ENCODE data around the gene PRDM7. TPM values are rescaled to one million over a fixed set of nuclear protein-coding genes. Genes with fewer than 3 reads are reported as not detected.

The PRDM7 gene
- total and polyA plus RNA-seq, 9 of the 15 experiments (the other 6 are each of a cell fraction or from before 2014, with no cell fraction given): not detected

DNA sequence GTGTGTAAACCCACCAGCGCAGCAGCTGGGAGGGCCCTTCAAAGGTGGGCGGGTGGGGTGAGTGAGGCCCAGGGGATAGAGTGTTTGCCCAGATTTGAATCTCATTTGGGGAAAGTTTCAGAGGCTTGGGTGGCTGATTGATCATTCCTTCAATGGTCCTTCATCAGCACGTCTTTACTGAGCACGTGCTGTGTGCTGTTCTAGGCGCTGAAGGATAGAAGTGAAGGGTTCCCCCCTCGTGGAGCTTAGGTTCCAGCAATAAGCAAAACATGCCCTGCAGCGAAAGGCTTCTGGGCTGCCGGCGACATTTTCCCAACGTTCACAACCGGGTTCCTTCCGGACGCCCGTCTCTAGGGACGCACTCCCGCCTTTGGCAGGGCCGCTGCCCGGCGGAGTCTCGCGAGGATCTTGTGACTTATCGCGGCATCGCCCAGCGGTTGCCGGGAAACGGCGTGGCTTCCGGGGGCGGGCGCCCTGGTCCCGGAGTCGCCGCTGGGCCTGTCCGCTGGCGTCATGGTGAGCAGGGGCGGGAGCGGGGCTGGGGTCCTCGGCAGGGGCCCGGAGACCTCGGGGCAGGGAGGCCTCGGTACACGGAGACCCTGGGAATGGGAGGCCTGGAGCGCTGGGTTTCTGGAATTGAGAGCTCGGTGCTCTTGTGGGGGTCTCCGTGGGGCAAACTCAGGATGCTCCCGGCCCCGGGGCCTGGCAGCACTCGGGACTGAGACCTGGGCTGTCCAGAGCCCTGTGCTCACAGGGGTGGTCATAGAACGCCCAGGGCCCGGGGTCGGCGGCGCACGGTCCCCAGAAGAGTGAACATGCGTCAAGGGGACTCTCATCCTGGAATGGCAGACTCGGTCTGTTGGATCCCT, 54.7 kb downstream of the PRDM7 start (continued):
- TF ChIP-seq ZNF589 (CRISPR knock-in tag; IDR thresholded peaks at IDR 0.05; ENCODE audit: low read depth) (peak; percentile 88), HDAC3 (IDR thresholded peaks at IDR 0.05; ENCODE audit: borderline replicate concordance, partially characterized antibody) (peak; percentile 82), NR3C1 (CRISPR knock-in tag; IDR thresholded peaks at IDR 0.05) (no peak), BMI1 (IDR thresholded peaks at IDR 0.05; ENCODE audit: low read length) (no peak; the same call in 1 of the 2 replicates), KDM2B (CRISPR knock-in tag; IDR thresholded peaks at IDR 0.05) (no peak), ZNF408 (CRISPR knock-in tag; IDR thresholded peaks at IDR 0.05; ENCODE audit: low read depth) (no peak), RBM14 (IDR thresholded peaks at IDR 0.05; ENCODE audit: borderline replicate concordance, insufficient read depth, low read depth, low read length) (no peak), ZC3H8 (IDR thresholded peaks at IDR 0.05) (no peak), MTA1 (IDR thresholded peaks at IDR 0.05; ENCODE audit: borderline replicate concordance) (no peak), ZFX (CRISPR knock-in tag; IDR thresholded peaks at IDR 0.05) (peak; percentile 75), FOXJ2 (tag; IDR thresholded peaks at IDR 0.05) (no peak), CBFA2T3 (IDR thresholded peaks at IDR 0.05) (no peak), HMGN3 (IDR thresholded peaks at IDR 0.05; ENCODE audit: borderline replicate concordance, extremely low read depth, insufficient read length, low read depth, low read length) (peak; percentile 80), DNMT1 (IDR thresholded peaks at IDR 0.05) (no peak), MIER1 (IDR thresholded peaks at IDR 0.05; ENCODE audit: low read depth) (no peak), ZZZ3 (IDR thresholded peaks at IDR 0.05) (no peak)
- TF ChIP-seq, protein P1, sequence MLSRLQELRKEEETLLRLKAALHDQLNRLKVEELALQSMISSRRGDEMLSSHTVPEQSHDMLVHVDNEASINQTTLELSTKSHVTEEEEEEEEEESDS (CRISPR knock-in tag; IDR thresholded peaks at IDR 0.05): no peak
- TF ChIP-seq, protein P2, sequence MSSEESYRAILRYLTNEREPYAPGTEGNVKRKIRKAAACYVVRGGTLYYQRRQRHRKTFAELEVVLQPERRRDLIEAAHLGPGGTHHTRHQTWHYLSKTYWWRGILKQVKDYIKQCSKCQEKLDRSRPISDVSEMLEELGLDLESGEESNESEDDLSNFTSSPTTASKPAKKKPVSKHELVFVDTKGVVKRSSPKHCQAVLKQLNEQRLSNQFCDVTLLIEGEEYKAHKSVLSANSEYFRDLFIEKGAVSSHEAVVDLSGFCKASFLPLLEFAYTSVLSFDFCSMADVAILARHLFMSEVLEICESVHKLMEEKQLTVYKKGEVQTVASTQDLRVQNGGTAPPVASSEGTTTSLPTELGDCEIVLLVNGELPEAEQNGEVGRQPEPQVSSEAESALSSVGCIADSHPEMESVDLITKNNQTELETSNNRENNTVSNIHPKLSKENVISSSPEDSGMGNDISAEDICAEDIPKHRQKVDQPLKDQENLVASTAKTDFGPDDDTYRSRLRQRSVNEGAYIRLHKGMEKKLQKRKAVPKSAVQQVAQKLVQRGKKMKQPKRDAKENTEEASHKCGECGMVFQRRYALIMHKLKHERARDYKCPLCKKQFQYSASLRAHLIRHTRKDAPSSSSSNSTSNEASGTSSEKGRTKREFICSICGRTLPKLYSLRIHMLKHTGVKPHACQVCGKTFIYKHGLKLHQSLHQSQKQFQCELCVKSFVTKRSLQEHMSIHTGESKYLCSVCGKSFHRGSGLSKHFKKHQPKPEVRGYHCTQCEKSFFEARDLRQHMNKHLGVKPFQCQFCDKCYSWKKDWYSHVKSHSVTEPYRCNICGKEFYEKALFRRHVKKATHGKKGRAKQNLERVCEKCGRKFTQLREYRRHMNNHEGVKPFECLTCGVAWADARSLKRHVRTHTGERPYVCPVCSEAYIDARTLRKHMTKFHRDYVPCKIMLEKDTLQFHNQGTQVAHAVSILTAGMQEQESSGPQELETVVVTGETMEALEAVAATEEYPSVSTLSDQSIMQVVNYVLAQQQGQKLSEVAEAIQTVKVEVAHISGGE (CRISPR knock-in tag; IDR thresholded peaks at IDR 0.05): peak in 1 of 3 experiments; percentile 86; a peak in 3 of 6 replicates
- TF ChIP-seq, protein P3, sequence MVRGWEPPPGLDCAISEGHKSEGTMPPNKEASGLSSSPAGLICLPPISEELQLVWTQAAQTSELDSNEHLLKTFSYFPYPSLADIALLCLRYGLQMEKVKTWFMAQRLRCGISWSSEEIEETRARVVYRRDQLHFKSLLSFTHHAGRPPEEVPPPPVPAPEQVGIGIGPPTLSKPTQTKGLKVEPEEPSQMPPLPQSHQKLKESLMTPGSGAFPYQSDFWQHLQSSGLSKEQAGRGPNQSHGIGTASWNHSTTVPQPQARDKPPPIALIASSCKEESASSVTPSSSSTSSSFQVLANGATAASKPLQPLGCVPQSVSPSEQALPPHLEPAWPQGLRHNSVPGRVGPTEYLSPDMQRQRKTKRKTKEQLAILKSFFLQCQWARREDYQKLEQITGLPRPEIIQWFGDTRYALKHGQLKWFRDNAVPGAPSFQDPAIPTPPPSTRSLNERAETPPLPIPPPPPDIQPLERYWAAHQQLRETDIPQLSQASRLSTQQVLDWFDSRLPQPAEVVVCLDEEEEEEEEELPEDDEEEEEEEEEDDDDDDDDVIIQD (CRISPR knock-in tag; IDR thresholded peaks at IDR 0.05): no peak
- TF ChIP-seq, protein P4, sequence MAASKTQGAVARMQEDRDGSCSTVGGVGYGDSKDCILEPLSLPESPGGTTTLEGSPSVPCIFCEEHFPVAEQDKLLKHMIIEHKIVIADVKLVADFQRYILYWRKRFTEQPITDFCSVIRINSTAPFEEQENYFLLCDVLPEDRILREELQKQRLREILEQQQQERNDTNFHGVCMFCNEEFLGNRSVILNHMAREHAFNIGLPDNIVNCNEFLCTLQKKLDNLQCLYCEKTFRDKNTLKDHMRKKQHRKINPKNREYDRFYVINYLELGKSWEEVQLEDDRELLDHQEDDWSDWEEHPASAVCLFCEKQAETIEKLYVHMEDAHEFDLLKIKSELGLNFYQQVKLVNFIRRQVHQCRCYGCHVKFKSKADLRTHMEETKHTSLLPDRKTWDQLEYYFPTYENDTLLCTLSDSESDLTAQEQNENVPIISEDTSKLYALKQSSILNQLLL (CRISPR knock-in tag; IDR thresholded peaks at IDR 0.05; ENCODE audit: borderline replicate concordance): no peak

Data from K562 (cell line).